Esophagus squamous epithelium (tissue), 5 donors: ENCODE results near the gene CHAF1A. TPM values are rescaled to one million over a fixed set of nuclear protein-coding genes. Genes with fewer than 3 reads are reported as not detected.

Experiments
- DNase-seq: peaks from one replicate; lab custom pipeline; 2025; lab: John Stamatoyannopoulos, UW
- H3K27ac ChIP-seq, 4 donors: fragments of 200-600 bp; sonication (generic); one replicate each; pipeline ENCODE4 v1.5.1; 2016 to 2019; ENCODE audit warnings: mild to moderate bottlenecking in 1 of 4
- H3K27me3 ChIP-seq, 4 donors: fragments of 200-600 bp; sonication (generic); 1 replicate in 3 of 4; 2 replicates in 1 of 4; pipeline versions ENCODE4 v1.5.1 to v1.6.0; 2017 to 2021; ENCODE audit warnings: antibody characterized with exemption in 1 of 4
- H3K36me3 ChIP-seq, 3 donors: fragments of 200-600 bp; sonication (generic); one replicate each; pipeline ENCODE4 v1.5.1; 2016 to 2019
- H3K4me1 ChIP-seq, 3 donors: fragments of 200-600 bp; sonication (generic); one replicate each; pipeline ENCODE4 v1.5.1; 2017 to 2019
- H3K4me3 ChIP-seq, 4 donors: fragments of 200-600 bp; sonication (generic); 1 replicate in 3 of 4; 2 replicates in 1 of 4; pipeline ENCODE4 v1.5.1; 2016 to 2019; ENCODE audit warnings: mild to moderate bottlenecking in 2 of 4, moderate library complexity in 1 of 4
- H3K9me3 ChIP-seq, 3 donors: fragments of 200-600 bp; sonication (generic); one replicate each; pipeline ENCODE4 v1.5.1; 2016 to 2019
- POLR2A ChIP-seq, 4 donors: fragments of 450-650 bp; IDR thresholded peaks; one replicate each; pipeline ENCODE4 v1.6.1; 2017; ENCODE audit warnings: antibody characterized with exemption in 4 of 4, mild to moderate bottlenecking in 4 of 4, moderate library complexity in 3 of 4
- WGBS, 2 donors: methylation state at CpG; one replicate each; pipeline ENCODE4 v1.1.5; 2018; 5-methylcytosine and 5-hydroxymethylcytosine counted together
- intact Hi-C: fragments of 100-400 bp; cut with DNase I; formaldehyde crosslinking; loops from one replicate; pipeline ENCODE4 v1.15.0; 2022
- total RNA-seq, 4 donors: library from RNA; depleted of rRNA; stranded (reverse); fragments of >200 nt; gene quantifications; one replicate each; pipeline ENCODE4 v1.1.0, GENCODE V29; 2016
- TF ChIP-seq, protein P1 (sequence below), 6 experiments: fragments of 450-650 bp in 4 of 6; fragments of 200-600 bp in 2 of 6; sonication (generic) in 2 of 6; IDR thresholded peaks; one replicate each; pipeline ENCODE4 v1.5.1; 2016 to 2019; ENCODE audit warnings: antibody characterized with exemption in 6 of 6, mild to moderate bottlenecking in 4 of 6, moderate library complexity in 4 of 6
- donor health status: DM: yes; HTN: yes; CAD: no.

CHAF1A gene
- total RNA-seq, 4 donors from 2014 or later: 7.6 to 20.9 (median 11.9) TPM

DNA sequence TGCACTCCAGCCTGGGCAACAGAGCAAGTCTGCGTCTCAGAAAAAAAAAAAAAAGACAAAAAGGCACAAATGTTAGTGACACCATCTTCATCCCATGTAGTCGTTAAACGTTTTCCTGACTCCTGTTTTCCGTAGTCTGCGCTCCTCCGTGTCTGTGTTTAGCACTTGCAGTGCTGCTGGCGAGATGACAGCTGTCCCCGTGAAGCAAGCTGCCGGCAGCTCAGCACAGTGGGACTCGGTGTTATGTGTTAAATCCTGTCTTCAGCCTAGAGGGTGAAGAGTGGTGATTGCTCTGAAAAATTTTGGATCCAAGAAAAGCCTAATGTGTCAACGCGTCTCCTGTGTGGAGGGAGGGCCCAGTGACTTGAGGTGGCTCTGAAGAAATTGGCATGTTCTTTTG is 36.8 kb downstream of the CHAF1A start:
- no peaks in the 10 kb centered on the region for H3K4me1 ChIP-seq
- WGBS, 2 donors: 83 to 84% methylated on average over 9 to 12 of the region's 12 CpGs
- intact Hi-C loops: no loop called here

DNA sequence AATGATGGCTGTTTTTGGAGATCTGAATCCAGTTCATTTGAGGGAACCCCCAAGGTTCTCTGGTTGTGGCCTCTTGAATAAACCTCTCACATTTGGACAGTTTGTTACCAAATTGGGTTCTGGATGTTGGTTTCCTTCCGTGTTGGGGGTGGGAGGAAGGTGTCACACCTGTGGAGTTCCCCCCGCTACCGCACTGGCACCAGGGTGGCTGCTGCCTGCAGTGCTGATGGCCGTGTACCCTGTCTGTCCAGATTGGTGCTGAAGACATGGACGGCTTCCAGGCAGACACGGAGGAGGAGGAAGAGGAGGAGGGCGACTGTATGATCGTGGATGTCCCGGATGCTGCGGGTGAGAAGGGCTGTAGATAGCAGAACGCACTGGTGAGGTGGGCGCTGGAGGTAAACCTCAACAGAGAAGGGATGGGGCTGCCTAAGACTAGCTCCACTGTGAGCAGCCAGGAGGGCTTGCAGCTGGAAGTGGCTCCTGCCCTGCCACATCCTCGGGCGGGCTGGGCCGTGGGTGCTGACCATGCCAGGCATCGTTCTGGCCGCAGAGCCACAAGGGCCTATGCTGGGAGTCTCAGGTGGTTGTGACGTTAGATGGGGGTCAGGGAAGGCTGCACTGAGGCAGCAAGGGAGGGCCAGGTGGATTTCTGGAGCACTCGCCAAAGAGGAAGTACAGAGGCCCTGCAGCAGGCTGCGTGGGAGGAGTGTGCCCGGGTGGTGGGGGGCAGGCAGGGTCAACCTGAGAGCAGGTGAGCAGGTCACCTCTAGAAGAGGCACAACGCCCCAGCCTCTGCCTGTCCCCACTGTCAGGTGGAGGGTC is 39.8 kb downstream of the CHAF1A start:
- H3K4me1 ChIP-seq: peaks cover 0 to under 1% (median 0%) of the 10 kb centered on the region in 3 donors
- no peaks in the 10 kb centered on the region for H3K9me3 ChIP-seq
- H3K4me3 ChIP-seq: no peak overlapping the region
- no peak for TF ChIP-seq POLR2A (IDR thresholded peaks at IDR 0.05)
- TF ChIP-seq, protein P1, sequence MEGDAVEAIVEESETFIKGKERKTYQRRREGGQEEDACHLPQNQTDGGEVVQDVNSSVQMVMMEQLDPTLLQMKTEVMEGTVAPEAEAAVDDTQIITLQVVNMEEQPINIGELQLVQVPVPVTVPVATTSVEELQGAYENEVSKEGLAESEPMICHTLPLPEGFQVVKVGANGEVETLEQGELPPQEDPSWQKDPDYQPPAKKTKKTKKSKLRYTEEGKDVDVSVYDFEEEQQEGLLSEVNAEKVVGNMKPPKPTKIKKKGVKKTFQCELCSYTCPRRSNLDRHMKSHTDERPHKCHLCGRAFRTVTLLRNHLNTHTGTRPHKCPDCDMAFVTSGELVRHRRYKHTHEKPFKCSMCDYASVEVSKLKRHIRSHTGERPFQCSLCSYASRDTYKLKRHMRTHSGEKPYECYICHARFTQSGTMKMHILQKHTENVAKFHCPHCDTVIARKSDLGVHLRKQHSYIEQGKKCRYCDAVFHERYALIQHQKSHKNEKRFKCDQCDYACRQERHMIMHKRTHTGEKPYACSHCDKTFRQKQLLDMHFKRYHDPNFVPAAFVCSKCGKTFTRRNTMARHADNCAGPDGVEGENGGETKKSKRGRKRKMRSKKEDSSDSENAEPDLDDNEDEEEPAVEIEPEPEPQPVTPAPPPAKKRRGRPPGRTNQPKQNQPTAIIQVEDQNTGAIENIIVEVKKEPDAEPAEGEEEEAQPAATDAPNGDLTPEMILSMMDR (IDR thresholded peaks at IDR 0.05): no peak
- no peak overlapping the region for H3K27ac ChIP-seq
- WGBS, 2 donors: 62 to 73% methylated on average over 12 to 18 of the region's 22 CpGs
- H3K27me3 ChIP-seq: no peaks in the 10 kb centered on the region
- H3K36me3 ChIP-seq: peaks cover 30 to 40% (median 31%) of the 10 kb centered on the region in 3 donors
- no peak for DNase-seq
- intact Hi-C loops: no loop called here

More for the DNA sequence above, 36.8 kb downstream of the CHAF1A start:
- Histone ChIP-seq H3K9me3 (no peaks in the 10 kb centered on the region), H3K27me3 (no peaks in the 10 kb centered on the region), H3K4me3 (no peak overlapping the region), H3K36me3 (peaks cover 1 to 35% (median 3%) of the 10 kb centered on the region in 3 donors), H3K27ac (no peak overlapping the region)
- TF ChIP-seq POLR2A (IDR thresholded peaks at IDR 0.05): no peak
- TF ChIP-seq, protein P1 (IDR thresholded peaks at IDR 0.05): no peak
- DNase-seq: no peak

DNA sequence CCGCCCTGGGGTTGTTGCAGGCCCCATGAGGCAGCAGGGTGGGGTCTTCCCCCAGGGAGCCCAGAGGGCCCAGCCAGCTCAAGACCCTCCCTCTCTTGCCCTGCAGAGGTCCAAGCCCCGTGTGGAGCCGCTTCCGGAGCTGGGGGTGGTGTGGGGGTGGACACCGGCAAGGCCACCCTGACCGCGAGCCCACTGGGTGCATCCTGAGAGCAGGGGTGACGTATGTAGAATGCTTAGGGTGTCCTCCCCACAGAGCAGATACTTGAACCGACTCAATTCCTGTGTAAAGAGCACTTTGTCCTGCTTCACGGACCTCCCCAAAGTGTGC is 40.3 kb downstream of the CHAF1A start:
- Histone ChIP-seq H3K4me3 (no peak overlapping the region), H3K27me3 (no peaks in the 10 kb centered on the region), H3K4me1 (peaks cover 0 to 7% (median 0%) of the 10 kb centered on the region in 3 donors), H3K27ac (no peak overlapping the region), H3K9me3 (no peaks in the 10 kb centered on the region), H3K36me3 (peaks cover 36 to 46% (median 37%) of the 10 kb centered on the region in 3 donors)
- intact Hi-C loops: no loop called here
- no peak for TF ChIP-seq POLR2A (IDR thresholded peaks at IDR 0.05)
- TF ChIP-seq, protein P1 (IDR thresholded peaks at IDR 0.05): no peak
- no peak for DNase-seq
- WGBS, 2 donors: 82 to 90% methylated on average over 3 of the region's 10 CpGs

DNA sequence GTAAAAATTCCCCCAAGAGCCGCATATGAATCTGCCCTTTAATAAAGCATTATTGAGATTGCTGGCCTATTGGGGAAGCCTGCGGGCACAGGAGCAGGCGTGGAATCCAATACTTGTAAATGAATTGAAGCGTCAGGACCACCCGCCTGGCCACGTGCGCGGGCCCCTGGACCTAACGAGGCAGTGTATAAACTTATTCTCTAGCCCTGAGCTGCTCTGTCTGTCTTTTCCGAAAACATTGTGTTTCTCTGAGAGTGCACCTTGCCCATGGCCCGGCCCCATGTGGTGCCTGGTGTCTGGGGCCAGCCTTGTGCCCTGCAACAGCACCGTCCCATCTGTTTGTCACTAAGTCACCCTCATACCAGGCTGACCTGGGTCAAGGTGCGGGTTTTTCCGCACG is 40.7 kb downstream of the CHAF1A start:
- no peak overlapping the region for H3K4me3 ChIP-seq
- H3K9me3 ChIP-seq: no peaks in the 10 kb centered on the region
- peaks cover 0 to 11% (median under 1%) of the 10 kb centered on the region in 3 donors for H3K4me1 ChIP-seq
- 91 to 92% methylated on average over 11 to 14 of the region's 15 CpGs for WGBS, 2 donors
- intact Hi-C loops: no loop called here
- H3K27ac ChIP-seq: no peak overlapping the region
- peaks cover 40 to 50% (median 41%) of the 10 kb centered on the region in 3 donors for H3K36me3 ChIP-seq
- TF ChIP-seq, protein P1 (IDR thresholded peaks at IDR 0.05): no peak
- TF ChIP-seq POLR2A (IDR thresholded peaks at IDR 0.05): no peak
- no peaks in the 10 kb centered on the region for H3K27me3 ChIP-seq
- no peak for DNase-seq
